Medulla oblongata (tissue), 1 donor: ENCODE results near the gene RUFY2.

Source experiments
- DNase-seq: peaks from one replicate; pipeline ENCODE4 v3.0.0-alpha.2; 2015; ENCODE audit errors: extremely low spot score

Gene RUFY2, protein sequence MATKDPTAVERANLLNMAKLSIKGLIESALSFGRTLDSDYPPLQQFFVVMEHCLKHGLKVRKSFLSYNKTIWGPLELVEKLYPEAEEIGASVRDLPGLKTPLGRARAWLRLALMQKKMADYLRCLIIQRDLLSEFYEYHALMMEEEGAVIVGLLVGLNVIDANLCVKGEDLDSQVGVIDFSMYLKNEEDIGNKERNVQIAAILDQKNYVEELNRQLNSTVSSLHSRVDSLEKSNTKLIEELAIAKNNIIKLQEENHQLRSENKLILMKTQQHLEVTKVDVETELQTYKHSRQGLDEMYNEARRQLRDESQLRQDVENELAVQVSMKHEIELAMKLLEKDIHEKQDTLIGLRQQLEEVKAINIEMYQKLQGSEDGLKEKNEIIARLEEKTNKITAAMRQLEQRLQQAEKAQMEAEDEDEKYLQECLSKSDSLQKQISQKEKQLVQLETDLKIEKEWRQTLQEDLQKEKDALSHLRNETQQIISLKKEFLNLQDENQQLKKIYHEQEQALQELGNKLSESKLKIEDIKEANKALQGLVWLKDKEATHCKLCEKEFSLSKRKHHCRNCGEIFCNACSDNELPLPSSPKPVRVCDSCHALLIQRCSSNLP

GRCh38 chr10:68406815-68407548 is at the start of gene RUFY2:
Gene RUFY2, minus strand, starts transcription at chr10:68407277. Its CDS starts 88 bp downstream, at chr10:68407189.
- peak; percentile 76 for DNase-seq

- peak; percentile 65 for DNase-seq
Observed at GRCh38 chr10:68449698-68450097, 42.6 kb upstream of the RUFY2 start.

DNA sequence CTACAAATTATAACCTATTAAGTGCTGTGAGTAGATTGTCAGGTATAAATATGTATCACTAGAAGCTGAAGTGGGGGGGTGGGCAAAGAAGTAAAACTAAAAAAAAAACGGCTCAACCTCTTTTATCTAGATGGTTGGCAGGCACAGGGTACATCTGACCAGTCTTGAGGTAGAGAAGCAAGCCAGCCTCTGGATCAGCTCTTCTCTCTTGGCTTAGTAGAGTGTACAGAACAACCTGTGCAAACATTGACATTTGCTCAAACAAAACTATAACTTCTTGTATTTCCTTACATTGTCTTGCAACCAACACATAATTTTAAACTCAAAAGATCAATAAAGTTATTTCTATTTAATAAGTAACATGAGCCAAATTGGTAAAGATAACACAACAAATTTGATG is 39.1 kb upstream of the RUFY2 start:
- DNase-seq = no peak

- no peak for DNase-seq
Observed at GRCh38 chr10:68442971-68443370, 35.9 kb upstream of the RUFY2 start.

DNA sequence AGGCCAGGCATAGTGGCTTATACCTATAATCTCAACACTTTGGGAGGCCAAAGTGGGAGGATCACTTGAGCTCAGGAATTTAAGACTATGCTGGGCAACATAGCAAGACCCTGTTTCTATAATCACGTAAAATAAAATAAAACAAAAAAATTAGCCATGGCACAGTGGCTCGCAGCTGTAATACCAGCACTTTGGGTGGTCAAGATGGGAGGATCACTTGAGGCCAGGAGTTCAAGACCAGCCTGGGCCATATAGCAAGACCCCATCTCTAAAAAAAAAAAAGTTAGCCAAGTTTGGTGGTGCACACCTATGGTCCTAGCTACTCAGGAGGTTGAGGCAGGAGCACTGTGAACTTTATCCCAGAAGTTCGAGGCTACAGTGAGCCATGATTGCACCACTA is 33.8 kb upstream of the RUFY2 start:
- no peak for DNase-seq

GRCh38 chr10:68435803-68436202 is 28.7 kb upstream of the RUFY2 start:
- DNase-seq = no peak

- DNase-seq = no peak
Observed at GRCh38 chr10:68434657-68435056, 27.6 kb upstream of the RUFY2 start.

DNA sequence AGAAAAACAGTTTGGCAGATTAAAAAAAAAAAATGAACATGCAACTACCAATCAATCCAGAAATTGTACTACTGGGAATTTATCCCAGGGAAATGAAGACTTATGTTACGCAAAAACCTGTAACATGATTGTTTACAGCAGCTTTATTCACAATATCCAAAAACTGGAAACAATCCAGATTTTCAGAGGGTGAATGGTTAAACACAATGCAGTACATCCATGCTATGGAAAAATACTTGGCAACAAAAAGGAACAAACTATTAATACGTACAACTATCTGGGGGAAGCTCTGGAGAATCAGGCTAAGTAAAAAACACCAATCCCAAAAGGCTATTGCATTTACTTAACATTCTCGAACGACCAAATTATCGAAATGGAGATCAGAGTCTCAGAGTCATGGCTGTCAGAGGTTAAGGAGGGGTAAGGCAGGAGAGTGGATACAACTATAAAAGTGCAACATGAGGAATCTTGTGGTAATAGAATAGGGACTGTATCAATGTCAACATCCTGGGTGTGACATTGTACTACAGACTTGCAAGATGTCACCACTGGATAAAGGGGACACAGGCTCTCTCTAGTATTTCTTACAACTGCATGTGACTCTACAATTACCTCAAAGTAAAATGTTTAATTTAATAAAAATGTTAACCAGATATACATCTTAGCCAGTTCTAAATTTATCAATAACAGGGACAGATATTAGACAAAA is 21.5 kb upstream of the RUFY2 start:
- DNase-seq = no peak

DNA sequence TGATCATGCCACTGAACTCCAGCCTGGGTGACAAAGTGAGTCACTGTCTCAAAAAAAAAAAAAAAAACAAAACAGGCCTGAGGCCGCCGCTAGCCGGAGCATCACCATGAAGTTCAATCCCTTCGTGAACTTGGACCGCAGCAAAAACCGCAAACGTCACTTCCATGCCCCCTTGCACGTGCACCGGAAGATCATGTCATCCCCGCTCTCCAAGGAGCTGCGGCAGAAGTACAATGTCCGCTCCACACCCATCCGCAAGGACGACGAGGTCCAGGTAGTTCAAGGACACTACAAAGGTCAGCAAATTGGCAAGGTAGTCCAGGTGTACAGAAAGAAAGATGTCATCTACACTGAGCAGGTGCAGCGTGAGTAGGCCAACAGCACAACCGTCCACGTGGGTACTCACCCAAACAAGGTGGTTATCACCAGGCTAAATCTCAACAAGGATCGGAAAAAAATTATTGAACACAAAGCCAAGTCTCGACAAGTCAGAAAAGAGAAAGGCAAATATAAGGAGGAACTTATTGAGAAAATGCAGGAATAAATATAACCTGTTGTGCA is 17.5 kb upstream of the RUFY2 start:
- DNase-seq = no peak

- no peak for DNase-seq
Observed at GRCh38 chr10:68423522-68423921, 16.4 kb upstream of the RUFY2 start.

DNA sequence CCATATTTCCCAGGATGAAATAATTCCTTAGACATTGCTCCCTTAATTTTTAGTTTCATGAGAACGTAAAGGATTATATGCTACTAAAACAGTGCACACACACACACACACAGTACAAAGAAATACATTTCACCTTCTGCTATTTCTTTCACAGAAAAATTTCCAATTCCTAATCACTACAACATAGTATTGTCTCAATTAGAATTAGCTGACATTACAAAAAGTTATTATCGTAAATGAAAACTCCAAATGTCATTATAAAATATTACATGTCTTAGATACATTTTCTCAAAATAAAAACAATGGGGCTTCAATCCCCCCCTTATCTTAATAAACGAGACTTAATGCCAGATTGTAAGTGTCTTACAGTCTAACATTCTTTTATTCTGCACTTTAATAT is 12.3 kb upstream of the RUFY2 start:
- DNase-seq = no peak

DNA sequence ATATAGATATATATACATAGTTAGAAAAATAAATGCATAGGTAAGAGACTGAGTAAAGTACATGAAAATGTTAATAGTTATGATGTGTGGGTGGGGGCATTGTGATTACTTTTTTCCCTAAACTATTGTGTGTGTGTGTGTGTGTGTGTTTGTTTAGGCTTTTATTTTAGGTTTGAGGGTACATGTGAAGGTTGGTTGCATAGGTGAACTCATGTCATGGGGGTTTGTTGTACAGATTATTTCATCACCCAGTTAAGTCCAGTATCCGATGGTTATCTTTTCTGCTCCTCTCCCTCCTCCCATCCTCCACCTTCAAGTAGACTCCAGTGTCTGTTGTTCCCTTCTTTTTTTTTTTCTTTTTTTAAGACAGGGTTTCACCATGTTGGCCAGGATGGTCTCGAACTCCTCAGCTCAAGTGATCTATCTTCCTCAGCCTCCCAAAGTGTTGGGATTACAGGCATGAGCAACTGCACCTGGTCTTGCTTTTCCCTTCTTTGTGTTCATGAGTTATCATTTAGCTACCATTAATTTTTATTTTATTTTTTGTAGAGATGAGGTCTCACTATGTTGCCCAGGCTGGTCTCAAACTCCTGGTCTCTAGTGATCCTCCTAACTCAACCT is 1.9 kb upstream of the RUFY2 start:
- DNase-seq = no peak

GRCh38 chr10:68406111-68406814 is 814 bp downstream of the RUFY2 start:
- peak; percentile 57 for DNase-seq

- no peak for DNase-seq
Observed at GRCh38 chr10:68403701-68404100, 3.4 kb downstream of the RUFY2 start.

DNA sequence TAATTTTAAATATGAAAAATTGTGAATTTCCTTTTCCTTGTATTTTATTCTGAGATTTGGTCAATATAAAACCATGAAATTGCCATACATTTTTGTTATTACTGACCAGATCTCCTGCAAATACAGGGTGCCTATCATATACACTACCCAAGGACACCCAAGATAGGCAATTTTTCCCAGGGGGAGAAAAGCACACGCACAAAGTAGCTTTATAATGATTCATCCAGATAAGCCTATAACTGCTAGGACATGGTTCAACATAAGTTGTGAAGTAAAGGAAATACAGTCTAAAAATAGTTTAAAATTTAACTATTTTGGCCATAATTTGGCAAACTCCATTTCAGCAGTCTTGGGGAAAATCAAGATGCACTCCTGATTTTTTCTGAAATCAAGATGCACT is 4.8 kb downstream of the RUFY2 start:
- no peak for DNase-seq

DNA sequence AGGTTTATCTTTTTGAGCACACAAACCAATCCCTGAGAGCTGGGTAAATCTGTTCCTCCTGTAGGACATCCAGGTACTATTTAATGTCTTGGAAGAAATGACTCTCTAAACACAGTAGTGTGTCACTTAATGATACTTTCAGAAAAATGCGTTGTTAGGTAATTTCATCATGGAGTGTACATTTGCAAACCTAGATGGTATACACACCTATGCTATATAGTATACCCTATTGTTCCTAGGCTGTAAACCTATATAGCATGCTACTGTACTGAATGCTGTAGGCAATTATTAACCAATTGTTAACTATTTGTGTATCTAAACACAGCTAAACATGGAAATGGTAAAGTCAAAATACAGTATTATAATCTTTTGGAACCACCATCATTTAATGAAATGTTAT is 10.1 kb downstream of the RUFY2 start:
- DNase-seq = no peak

GRCh38 chr10:68385740-68386139 is 21.3 kb downstream of the RUFY2 start:
- no peak for DNase-seq

DNA sequence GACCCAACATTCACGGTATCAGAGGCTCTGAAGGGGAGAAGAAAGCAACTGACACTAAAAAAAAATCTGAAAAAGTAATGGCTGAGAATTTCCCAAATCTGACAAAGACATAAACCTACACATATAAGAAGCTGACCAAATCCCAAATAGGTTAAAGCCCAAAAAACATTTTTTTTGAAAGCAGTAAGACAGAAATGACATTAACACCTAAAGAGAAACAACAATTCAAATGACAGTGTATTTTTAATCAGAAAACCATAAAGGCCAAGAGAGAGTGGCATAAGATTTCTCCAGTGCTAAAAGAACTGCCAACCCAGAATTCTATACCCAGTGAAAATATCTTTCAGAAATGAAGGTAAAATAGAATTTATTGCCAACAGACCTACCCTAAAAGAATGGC is 35.5 kb downstream of the RUFY2 start:
- DNase-seq = no peak

DNA sequence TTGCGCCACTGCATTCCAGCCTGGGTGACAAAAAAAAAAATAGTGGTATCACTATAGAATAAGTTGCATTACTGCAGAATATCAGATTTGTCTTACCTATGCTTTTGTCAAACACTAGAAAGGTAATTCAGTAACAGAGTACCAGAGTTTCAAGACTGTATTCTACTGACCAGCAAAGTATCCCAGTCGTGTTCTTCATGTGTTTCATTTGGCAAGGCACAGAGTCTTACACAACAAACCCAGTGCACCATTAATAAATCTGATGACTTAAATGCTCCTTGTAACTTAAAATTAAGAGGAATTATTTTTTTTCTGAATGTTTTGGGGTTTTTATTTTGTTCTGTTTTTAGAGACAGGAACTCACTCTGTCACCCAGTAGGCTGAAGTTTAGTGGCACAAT is 40.0 kb downstream of the RUFY2 start:
- no peak for DNase-seq

- DNase-seq = no peak
Observed at GRCh38 chr10:68366600-68366999, 40.5 kb downstream of the RUFY2 start.

GRCh38 chr10:68365611-68366010 is 41.5 kb downstream of the RUFY2 start:
- DNase-seq = no peak
